HepG2 (cell line): ENCODE results near the gene SPRED2. TPM values are rescaled to one million over a fixed set of nuclear protein-coding genes. Genes with fewer than 3 reads are reported as not detected.

Experiments
- ATAC-seq: fragments of 200-7000 bp; cut with Tn5 transposase; 3 replicates; pipeline ENCODE4 v1.9.1; 2020; ENCODE audit warnings: mild to moderate bottlenecking, moderate library complexity
- BruUV-seq: library from RNA; stranded (reverse); fragments of 400-500 nt; replicated peaks from 2 replicates; lab custom pipeline; 2021; lab: Mats Ljungman, UMichigan
- CTCF ChIA-PET: fragments of 300-600 bp; formaldehyde crosslinking; extraction: SDS; loops from one replicate; lab custom pipeline; 2021; ENCODE audit warnings: low total read pairs, inconsistent platforms, low intra/inter-chr PET ratio; lab: Yijun Ruan, JAX
- POLR2A ChIA-PET: fragments of 350-600 bp; sonication (Branson Sonifier 250); formaldehyde crosslinking; loops from one replicate; lab custom pipeline; 2020; ENCODE audit warnings: antibody characterized with exemption, inconsistent platforms; lab: Yijun Ruan, JAX
- DNase-seq: peaks from one replicate; pipeline ENCODE4 v3.0.0-alpha.2; 2015; ENCODE audit warnings: low spot score
- FAIRE-seq: peaks from 3 replicates; lab custom pipeline; 2011; peaks lifted over from hg19 to GRCh38; lab: Jason Lieb, UNC
- H2AFZ ChIP-seq: one replicate; pipeline ENCODE4 v1.6.1; 2011; ENCODE audit warnings: low read length, inconsistent platforms
- H3K27ac ChIP-seq: fragments of 300-600 bp; 3 replicates; pipeline ENCODE4 v1.8.0; 2011; ENCODE audit warnings: mixed run types, mild to moderate bottlenecking, mixed read lengths, low read length, inconsistent platforms; ENCODE audit not compliant: insufficient read depth; ENCODE audit errors: extremely low read length
- H3K27me3 ChIP-seq, 2 experiments: fragments of 200-600 bp in 1 of 2; 2 replicates in 1 of 2; 3 replicates in 1 of 2; pipeline versions ENCODE4 v1.6.0 to v1.8.0; 2011; ENCODE audit warnings: low read length in 2 of 2, mild to moderate bottlenecking in 2 of 2, moderate library complexity in 2 of 2, inconsistent platforms in 1 of 2; ENCODE audit not compliant: insufficient read depth in 2 of 2, control insufficient read depth in 1 of 2
- H3K36me3 ChIP-seq, 2 experiments: fragments of 200-600 bp in 1 of 2; replicated peaks in 1 of 2; 2 replicates in 1 of 2; 3 replicates in 1 of 2; pipeline versions ENCODE4 v1.5.1 to v1.8.0; 2011; ENCODE audit warnings: low read length in 2 of 2, inconsistent platforms in 1 of 2; ENCODE audit not compliant: insufficient read depth in 2 of 2, control insufficient read depth in 1 of 2
- H3K4me1 ChIP-seq: 2 replicates; pipeline ENCODE4 v1.5.1; 2012; ENCODE audit warnings: low read length, inconsistent platforms; ENCODE audit not compliant: insufficient read depth
- H3K4me2 ChIP-seq: 2 replicates; pipeline ENCODE4 v1.6.0; 2011; ENCODE audit warnings: low read depth, low read length, inconsistent platforms
- H3K4me3 ChIP-seq, 3 experiments: fragments of 200-600 bp in 1 of 3; sonication (generic), shearing (Covaris generic) in 1 of 3; replicated peaks in 1 of 3; 2 replicates each; pipeline ENCODE4 v1.5.1; 2011 to 2016; ENCODE audit warnings: low read length in 3 of 3, inconsistent platforms in 2 of 3, low read depth in 2 of 3, mild to moderate bottlenecking in 2 of 3, control low read depth in 1 of 3, mixed read lengths in 1 of 3; ENCODE audit not compliant: insufficient read depth in 1 of 3
- H3K79me2 ChIP-seq: one replicate; pipeline ENCODE4 v1.6.1; 2011; ENCODE audit warnings: low read length, inconsistent platforms; ENCODE audit not compliant: insufficient read depth
- H3K9ac ChIP-seq: 2 replicates; pipeline ENCODE4 v1.6.0; 2011; ENCODE audit warnings: mild to moderate bottlenecking, low read depth, low read length, inconsistent platforms; ENCODE audit not compliant: insufficient read depth
- H3K9me3 ChIP-seq: 2 replicates; pipeline ENCODE4 v1.5.1; 2012; ENCODE audit warnings: mild to moderate bottlenecking, low read length
- H4K20me1 ChIP-seq: 2 replicates; pipeline ENCODE4 v1.6.0; 2011; ENCODE audit warnings: inconsistent platforms, mild to moderate bottlenecking, low read length, moderate library complexity; ENCODE audit not compliant: insufficient read depth
- ELF3 ChIP-seq: IDR thresholded peaks from 2 replicates; pipeline ENCODE4 v1.6.1; 2016; ENCODE audit warnings: missing genetic modification reagents, missing compliant biosample characterization
- FOXP4 ChIP-seq: sonication (generic); formaldehyde crosslinking; IDR thresholded peaks from 2 replicates; pipeline ENCODE4 v1.4.0; 2020; ENCODE audit warnings: missing genetic modification reagents
- PRPF4 ChIP-seq: fragments of 200-400 bp; formaldehyde crosslinking; IDR thresholded peaks from 2 replicates; pipeline ENCODE4 v1.6.1; 2016; ENCODE audit warnings: low read length, low read depth; ENCODE audit not compliant: poor library complexity, severe bottlenecking
- RAD21 ChIP-seq: fragments of 450-650 bp; formaldehyde crosslinking; IDR thresholded peaks from 2 replicates; pipeline ENCODE4 v1.5.0; 2020; ENCODE audit warnings: mild to moderate bottlenecking
- SMC3 ChIP-seq: IDR thresholded peaks from 2 replicates; pipeline ENCODE4 v1.6.1; 2011; ENCODE audit warnings: low read length, improper control_type of control experiment
- ZMYM3 ChIP-seq: sonication (generic); formaldehyde crosslinking; IDR thresholded peaks from 2 replicates; pipeline ENCODE4 v1.5.1; 2020; ENCODE audit warnings: mild to moderate bottlenecking, missing genetic modification reagents
- ZNF703 ChIP-seq: sonication (generic); formaldehyde crosslinking; IDR thresholded peaks from 2 replicates; pipeline ENCODE4 v1.5.1; 2020; ENCODE audit warnings: missing genetic modification reagents, mild to moderate bottlenecking, moderate library complexity, borderline replicate concordance
- ZNF766 ChIP-seq: sonication (generic); formaldehyde crosslinking; IDR thresholded peaks from 2 replicates; pipeline ENCODE4 v1.5.0; 2020; ENCODE audit warnings: missing genetic modification reagents, borderline replicate concordance
- WGBS: methylation state at CpG from one replicate; pipeline ENCODE4 v1.1.6; 2017; ENCODE audit warnings: low lambda C conversion rate; 5-methylcytosine and 5-hydroxymethylcytosine counted together
- in situ Hi-C: cut with HindIII; loops from 2 replicates; pipeline ENCODE4 v1.10.0; 2017; ENCODE audit warnings: low pct_unique_long_range_greater_than_20kb; ENCODE audit not compliant: extremely low pct_ligation_motif_present
- intact Hi-C: fragments of 100-400 bp; cut with micrococcal nuclease; formaldehyde crosslinking; loops from one replicate; pipeline ENCODE4 v1.10.0; 2022; ENCODE audit not compliant: unreplicated experiment
- polyA plus RNA-seq, 8 experiments: library from polyadenylated mRNA; depleted of rRNA in 3 of 8; stranded (reverse) in 7 of 8; unstranded in 1 of 8; fragments of >200 nt; fragmentation: Illumina TruSeq in 4 of 8; extraction: Trizol in 4 of 8; gene quantifications; 2 replicates each; pipeline versions ENCODE4 v1.2.1 to v1.2.3, GENCODE V29; 2011 to 2016; ENCODE audit warnings: low read depth in 4 of 8, missing spikeins in 1 of 8, mixed read lengths in 1 of 8; ENCODE audit not compliant: insufficient read depth in 1 of 8
- total RNA-seq, 5 experiments: library from RNA; depleted of rRNA; stranded (reverse); fragments of >200 nt; fragmentation: Illumina TruSeq; extraction: Trizol; gene quantifications; 2 replicates each; pipeline ENCODE4 v1.2.3, GENCODE V29; 2016; ENCODE audit warnings: low read depth in 1 of 5

The SPRED2 gene
- total and polyA plus RNA-seq, 2 of the 13 experiments (the other 11 are each of a cell fraction or from before 2014, with no cell fraction given), result 13.0 to 37.0 TPM

GRCh38 chr2:65350651-65351056 is 81.7 kb downstream of the SPRED2 start:
- H3K4me2 ChIP-seq, result no peak overlapping the region
- intact Hi-C loops, result no loop called here
- ATAC-seq, result peak; percentile 65
- DNase-seq, result no peak
- no peaks in the 10 kb centered on the region for H3K9me3 ChIP-seq
- H3K27ac ChIP-seq, result no peak overlapping the region
- peaks cover 61% of the 10 kb centered on the region for H3K4me1 ChIP-seq
- H4K20me1 ChIP-seq, result peaks cover 69% of the 10 kb centered on the region
- no peak overlapping the region for H3K4me3 ChIP-seq
- peaks cover 2 to 15% of the 10 kb centered on the region in 2 experiments; a peak in 3 of 5 replicates for H3K36me3 ChIP-seq
- peaks cover 96% of the 10 kb centered on the region for H3K79me2 ChIP-seq
- in situ Hi-C loops, result no loop called here
- POLR2A ChIA-PET, result interaction anchor here (0.8 to 1.5 kb wide), 4 partner anchors 22 to 123 kb away, joined by 3 to 4 read pairs (median 3); partner anchors contain the start of gene ACTR2
- 91% methylated on average over 6 of the region's 6 CpGs for WGBS
- FAIRE-seq, result no peak
- no peak overlapping the region for H3K9ac ChIP-seq
- H3K27me3 ChIP-seq, result no peaks in the 10 kb centered on the region
- no TSS peak for BruUV-seq
- TF ChIP-seq ZNF703 (CRISPR knock-in tag), result no peak
- 0 out of 2 replicates have a peak, but pooled peaks have one; percentile 15 for TF ChIP-seq RAD21 (CRISPR knock-in tag)
- peak; percentile 15; the same call in 1 of the 2 replicates for TF ChIP-seq SMC3
- TF ChIP-seq ELF3, result 0 out of 2 replicates have a peak, but pooled peaks have one; percentile 13
- 0 out of 2 replicates have a peak, but pooled peaks have one; percentile 57 for TF ChIP-seq ZNF766 (CRISPR knock-in tag)
- no peak for TF ChIP-seq ZMYM3 (CRISPR knock-in tag)
- TF ChIP-seq FOXP4, result 0 out of 2 replicates have a peak, but pooled peaks have one; percentile 10
- TF ChIP-seq PRPF4, result no peak
- CTCF ChIA-PET, result no interaction called here
- H2AFZ ChIP-seq, result no peak overlapping the region
